Endometrium (tissue), 2 donors: ENCODE measurements around the gene SH3RF1.

Source experiments
- FAIRE-seq: peaks from 2 replicates; lab custom pipeline; 2012; peaks lifted over from hg19 to GRCh38; lab: Jason Lieb, UNC
- donor health status: control.
- donor health status: control.

Gene SH3RF1

DNA sequence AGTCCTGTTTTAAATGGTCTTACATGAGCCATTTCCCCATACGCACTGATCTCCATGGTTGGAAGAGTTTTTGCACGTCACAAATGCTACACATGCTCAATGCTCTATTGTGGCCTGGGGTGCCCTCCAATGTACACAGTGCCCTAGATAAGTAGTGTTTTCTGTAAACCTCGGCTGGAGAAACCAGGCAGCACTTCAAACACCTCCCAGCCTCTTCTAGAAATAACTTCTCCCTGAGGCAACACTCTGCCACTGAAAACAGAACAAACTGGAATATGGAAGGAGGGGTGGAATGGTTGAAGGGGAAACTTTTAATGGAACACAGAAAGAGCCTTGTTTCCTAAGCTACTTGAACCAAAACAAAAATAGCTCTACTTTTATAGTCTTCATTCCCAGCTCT, 136.8 kb downstream of the SH3RF1 start:
- no peak for FAIRE-seq

DNA sequence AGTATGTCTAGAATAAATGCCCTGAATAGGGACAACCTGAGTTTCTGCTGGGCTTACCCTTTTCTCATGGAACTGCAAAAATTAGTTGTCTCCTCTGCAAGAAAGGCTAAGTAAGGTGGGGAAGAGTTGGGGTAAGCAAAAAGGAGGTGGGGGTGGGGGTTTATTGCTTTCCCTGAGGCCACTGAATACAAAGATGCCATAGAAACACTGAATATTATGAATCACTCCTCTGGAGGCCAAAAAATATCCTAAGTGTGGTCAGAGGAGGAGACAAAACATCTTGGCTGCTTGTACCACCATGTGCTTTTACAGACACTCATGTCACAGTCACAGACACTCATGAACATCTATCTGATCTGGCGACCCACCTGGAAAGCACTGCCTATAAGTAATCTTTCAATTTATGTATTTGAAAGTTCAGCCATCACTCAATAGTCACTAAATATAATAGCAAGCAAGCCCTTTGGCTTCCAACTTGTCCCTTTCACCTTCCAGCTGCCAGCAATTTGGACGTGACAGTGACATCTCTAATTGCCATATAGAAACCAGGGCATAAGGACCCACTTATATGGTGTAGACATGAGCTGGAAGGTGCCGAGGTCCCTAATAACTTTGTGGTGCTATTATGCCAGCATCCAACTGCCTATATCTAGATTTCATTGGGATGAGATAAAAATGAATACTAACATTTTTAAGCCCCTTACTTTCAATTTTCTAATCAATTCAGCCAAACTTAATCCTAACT, 138.0 kb downstream of the SH3RF1 start:
- FAIRE-seq, result no peak

DNA sequence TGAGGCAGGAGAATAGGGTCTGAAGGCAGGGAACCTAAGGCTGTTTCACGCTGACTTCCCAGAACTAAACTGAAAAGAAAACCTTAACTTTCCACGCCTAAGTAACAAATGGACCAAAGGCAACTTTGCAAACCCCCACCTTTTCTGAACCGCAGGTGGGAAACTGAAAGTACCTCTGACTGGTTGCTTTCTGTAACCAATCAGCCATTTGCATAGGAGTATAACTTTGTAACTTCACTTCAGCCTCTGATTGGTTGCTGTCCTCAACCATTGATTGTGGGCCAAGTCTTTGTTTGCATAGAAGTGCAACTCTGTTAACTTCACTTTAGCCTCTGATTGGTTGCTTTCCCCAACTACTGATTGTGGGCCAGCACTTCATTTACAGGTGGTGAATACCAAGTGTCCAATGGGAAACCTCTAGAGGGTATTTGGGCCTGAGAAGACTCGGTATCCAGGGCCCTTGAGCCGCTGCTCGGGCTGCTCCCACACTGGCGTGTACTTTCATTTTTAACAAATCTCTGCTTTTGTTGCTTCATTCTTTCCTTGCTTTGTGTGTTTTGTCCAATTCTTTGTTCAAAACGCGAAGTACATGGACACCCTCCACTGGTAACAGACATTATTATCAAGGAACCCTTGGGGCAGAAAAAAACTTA, 139.1 kb downstream of the SH3RF1 start:
- FAIRE-seq, result no peak

DNA sequence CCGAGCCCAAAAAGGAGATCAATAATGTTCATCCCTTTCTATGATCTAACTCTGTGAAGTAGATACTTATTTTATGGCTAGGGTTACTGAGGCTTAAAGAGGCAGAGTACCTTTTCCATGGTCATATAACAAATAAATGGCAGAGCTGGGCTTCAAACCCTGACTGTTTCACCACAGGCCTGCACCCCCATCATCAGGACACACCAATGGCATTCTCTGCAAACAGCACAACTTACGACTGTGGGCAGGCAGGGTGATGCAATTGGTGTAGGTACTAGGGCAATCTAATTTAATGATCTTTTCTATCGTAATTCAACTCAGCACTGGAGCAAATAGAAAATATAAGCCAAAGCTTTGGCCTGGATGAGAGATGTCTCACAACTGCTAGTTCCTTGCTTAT, 141.9 kb downstream of the SH3RF1 start:
- no peak for FAIRE-seq

DNA sequence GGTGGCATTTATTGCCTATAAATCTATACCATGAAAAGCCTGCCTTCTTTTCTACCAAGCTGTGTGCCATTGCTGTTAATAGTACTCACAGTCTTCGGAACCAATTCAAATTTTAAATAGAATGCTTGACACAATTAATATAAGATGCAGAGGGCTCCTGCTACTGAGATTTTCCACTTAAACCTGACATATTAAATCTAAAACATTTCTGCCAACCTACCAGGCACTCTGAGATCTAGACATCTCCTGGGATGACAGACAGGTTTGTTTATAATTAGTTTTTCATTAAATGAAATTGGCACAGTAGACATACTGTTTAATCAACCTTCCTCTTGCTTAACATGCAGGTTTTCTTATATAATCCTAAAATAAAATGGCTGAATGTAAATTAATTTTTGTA, 143.4 kb downstream of the SH3RF1 start:
- no peak for FAIRE-seq

DNA sequence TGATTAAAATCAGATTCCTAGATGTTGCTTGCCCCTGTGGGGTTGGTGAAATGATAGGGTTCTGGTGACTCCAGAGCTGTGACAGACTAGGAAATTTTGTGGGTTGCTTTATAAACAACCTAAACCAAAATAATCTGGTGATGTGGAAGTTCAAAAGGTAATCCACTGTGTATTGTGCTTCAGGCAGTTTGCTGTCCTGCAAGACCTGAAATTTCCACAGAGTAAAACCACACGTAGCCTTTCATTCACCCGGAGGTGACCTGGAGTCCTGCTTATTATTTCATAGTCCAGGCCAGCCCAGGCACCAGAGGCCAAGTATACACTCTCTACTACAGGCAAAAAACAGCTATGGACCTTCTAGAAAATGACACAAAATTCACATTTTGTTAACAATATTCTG, 146.1 kb downstream of the SH3RF1 start:
- no peak for FAIRE-seq

DNA sequence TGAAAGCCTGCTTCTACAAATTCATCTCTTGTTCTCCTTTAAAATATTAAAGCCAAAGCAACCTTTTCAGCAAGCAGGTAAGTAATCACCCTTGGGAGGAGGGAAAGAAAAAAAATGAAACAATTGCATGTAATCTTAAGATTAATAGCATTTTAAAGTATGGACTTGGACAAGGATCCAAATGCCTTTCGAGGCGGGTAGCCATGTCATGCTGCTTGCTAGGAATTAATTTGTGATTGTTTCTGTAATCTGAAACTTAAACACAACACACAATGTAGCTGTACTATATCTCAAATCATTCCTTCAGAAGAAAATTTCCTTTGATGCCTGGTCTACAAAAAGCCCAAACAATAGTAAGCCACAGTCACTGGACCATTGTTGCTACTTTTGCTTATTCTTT, 148.3 kb downstream of the SH3RF1 start:
- no peak for FAIRE-seq

DNA sequence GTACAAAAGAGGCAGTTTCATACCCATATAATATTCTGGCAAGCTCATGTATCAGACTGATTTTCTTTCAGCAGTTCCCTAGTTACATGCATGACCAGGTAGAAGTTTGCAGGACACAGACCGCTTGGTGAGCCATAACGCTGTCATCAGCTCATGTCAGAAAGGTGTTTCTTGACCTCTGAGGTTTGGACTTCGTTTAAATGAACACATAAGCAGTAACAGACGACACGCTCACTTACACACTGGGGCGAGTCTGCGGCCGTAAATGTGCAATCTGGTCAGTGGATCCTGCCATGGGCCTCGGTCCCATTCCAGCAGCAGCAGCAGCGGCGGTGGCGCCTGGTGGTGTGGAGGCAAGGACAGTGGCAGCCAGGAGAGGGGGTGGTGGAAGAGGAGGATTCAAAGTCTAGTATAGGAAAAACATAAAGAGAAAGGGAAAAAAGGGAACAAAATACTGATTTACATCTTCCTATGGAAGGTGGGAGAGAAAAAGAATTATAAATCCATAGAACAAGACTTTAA, 148.8 kb downstream of the SH3RF1 start:
- no peak for FAIRE-seq

DNA sequence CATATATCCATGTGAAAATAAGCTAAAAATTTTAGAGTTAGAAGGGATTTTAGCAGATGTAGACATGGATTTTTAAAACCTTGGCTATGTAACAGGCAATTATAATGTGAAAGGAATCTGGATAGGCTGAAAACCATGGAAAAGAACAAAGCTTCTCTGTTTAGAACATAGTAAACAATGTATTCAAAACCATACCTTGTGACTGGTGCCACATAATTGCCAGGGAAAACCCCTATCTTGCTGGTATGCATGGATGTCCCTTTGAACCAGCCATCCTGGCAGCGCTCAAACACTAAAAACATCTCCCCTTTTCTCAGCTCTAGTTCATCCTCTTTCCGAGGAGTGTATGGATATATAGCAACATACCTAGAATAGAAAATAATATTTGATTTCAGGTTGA, 150.1 kb downstream of the SH3RF1 start:
- FAIRE-seq, result no peak

DNA sequence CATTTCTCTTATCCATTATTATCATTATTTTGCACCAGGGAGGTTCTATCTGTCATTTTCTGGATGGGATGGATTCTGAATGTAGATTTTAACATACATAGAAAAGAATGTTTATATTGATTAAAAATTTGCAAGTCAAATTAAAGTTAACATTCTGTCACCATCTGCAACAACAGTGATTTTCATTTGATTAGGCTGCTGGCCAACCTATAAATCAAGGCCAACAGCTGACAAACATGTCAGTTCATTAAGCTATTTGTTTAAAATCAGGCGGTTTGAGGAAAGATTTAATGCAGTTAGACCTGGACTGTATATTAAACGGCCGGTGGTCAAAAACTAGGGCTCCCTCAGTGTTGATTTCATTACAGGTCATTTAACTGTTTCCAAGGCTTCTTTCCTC, 151.2 kb downstream of the SH3RF1 start:
- no peak for FAIRE-seq

DNA sequence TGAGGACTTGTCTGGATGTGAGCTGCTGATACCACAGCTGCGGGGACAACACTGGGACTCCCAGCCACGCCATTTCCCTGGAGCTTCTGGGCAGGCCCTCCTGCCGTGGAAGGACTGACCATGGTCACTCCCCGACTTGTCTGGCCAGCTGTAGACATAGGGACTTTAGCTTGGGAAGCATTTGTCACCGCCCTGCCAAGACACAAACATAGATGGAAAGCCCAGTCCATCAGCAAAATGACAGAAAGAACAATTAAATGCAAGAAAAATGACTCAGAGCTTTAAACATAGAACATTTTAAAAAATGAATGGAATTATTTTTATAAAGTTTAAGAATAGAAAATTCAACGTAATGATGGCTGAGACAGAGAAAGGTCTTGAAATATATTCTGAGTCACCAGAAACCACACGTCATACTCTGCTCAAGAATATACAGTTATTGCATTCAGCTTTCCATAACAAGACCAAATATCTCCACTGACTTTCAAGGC, 153.1 kb downstream of the SH3RF1 start:
- FAIRE-seq, result no peak

DNA sequence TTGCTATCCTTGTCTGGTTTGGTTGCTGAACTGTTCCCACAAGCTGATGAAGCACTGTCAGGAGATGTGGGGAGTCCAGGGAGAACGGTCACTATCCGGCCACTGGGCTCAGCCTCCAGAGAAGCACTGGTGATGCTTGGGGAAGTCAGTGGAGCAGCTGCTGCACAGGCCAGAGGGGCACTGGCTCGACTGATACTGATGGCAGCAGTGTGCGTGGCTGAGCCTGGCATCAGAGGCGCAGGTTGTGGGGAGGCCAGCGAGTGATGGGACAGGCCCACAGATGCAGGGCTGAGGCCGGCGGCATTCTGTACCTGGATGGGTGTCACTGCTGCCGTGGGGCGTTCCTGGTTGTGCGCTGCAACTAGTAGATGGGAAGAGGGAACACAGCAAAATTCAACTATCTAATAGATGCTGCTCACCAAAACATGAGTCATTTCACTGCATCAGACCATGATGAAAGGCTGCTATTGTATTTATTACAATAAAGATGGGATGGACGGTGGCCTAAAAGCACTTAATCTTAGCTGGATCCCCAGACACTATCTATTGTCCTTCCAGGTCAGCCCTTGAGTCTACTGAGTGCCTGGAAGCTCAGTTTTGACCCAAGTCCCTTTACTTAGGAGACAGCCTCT, 154.4 kb downstream of the SH3RF1 start:
- no peak for FAIRE-seq

DNA sequence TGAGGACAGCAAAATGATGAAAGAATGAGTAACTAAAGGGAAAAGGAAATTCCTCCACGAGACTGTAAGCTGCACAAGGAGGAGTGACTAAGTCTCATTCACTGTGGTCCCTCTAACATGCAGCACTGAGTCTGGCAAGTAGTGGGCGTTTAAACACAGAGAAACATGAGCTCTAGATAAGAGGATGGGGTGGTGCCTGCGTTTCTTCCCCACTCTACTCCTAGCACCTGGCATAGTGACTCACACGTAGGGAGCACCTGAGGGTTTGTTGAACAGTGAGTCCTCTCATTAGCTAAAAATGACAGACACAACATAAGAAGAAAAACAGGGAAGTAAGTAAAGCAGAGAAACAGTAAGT, 154.9 kb downstream of the SH3RF1 start:
- FAIRE-seq, result no peak

DNA sequence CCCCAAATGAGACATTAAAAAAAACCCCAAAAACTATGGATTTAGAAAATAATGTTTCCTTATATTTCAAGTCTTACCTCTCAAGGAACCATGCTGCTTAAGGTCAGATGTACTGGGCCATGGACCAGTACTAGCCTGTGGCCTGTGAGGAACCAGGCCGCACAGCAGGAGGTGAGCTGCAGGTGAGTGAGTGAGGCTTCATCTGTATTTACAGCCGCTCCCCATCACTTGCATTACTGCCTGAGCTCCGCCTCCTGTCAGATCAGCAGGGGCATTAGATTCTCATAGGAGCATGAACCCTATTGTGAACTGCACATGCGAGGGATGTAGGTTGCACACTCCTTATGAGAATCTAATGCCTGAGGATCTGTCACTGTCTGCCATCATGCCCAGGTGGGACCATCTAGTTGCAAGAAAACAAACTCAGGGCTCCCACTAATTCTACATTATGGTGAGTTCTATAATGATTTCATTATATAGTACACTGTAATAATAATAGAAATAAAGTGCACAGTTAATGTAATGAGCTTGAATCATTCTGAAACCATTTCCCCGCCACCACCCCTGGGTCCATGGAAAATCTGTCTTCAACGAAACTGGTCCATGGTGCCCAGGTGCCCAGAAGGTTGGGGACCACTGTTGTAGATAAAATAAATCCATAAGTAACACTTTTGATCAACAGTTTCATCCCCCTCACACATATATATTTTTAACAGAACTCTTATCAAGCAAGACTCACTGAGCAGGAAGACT, 155.4 kb downstream of the SH3RF1 start:
- no peak for FAIRE-seq

DNA sequence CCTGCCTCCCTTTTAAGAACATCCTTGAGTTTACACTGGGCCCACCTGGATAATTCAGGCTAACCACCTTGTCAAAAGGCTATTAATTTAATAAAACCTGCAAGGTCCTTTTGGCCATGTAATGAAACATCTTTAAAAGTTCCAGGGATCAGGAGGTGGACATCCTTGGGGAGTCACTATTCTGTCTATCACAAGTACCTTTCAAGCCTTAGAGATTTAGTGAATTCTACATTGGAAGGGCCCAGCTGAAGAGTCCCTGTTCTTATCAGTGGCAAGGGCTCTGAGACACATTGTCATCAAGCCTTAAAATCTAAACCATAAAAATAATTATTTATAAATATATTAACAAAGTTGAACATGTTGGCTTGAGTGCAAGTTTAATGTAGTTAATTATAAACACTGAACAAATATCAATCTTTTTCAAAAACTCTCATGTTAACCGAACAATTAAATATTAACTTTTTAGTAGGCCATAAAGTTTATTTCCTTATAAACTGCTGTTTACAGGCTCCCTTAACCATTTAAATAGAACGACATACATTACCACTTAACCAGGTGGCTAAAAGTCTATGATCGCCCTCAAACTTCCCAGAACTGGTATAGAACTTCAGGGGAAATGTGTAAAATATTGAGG, 156.3 kb downstream of the SH3RF1 start:
- FAIRE-seq, result no peak

DNA sequence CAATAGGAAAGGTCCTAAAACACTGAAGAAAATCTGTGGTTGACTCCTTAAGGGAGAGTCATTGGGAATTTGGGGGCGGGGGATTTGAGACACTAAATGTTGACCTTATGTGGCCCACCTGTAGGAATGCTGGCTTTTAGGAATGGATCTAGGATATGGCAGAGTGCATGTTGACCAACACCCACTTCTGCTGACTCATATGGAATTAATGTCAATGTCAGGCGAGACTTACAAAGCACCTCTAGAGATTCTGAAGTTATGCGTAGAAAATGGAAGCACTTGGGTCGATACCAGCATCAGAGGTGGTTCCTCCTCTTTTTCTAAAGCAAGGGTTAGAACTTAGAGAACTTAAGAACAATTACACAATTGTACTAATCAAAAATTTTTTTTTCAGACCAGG, 160.1 kb downstream of the SH3RF1 start:
- FAIRE-seq, result no peak

DNA sequence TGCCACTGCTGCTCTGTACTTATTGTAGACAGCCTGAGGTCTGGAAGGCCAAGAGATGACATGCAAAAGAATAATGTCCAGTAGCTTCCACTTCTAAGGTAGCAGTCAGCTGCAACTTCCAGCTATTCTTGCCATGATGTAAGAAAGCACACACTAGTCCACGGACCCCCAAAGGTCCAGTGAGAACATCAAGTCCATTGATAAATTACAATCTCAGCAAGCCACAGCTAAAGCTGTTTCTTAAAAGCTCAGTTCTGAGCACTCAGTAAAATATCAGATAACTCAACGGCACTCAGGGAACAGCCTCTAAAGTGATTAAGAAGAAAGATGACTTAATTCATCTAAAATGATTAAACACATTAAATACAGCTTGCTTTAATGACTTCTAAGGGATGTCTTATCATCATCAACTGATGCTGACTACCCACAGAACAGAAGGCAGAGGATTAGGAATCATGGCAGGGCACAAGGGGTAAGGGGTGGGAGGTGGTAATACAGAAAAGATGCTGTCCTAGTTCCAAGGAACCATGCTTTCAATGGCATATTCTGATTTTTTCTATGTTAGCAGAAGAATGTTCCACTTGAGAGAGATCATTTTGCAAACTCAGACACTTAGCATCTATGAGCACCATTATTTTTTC, 161.6 kb downstream of the SH3RF1 start:
- FAIRE-seq, result no peak

DNA sequence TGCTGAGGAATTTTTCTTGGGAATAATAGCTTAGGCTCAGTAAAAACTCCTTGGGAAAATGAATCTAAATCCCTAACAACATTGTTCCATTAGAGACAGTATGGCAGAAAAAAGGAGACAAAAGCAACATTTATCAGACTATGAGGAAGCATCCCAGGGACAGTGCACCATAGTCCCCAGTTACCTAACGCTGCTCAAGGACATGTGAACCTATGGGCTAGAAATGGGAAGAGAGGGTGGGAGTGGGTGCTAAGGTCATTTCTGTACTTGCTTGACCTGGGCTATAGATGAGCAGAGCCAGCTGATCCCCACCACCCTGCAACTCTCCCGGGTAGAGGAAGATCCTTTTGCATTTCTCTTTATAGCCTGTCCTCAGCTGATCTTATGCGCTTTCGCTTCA, 162.5 kb downstream of the SH3RF1 start:
- no peak for FAIRE-seq

DNA sequence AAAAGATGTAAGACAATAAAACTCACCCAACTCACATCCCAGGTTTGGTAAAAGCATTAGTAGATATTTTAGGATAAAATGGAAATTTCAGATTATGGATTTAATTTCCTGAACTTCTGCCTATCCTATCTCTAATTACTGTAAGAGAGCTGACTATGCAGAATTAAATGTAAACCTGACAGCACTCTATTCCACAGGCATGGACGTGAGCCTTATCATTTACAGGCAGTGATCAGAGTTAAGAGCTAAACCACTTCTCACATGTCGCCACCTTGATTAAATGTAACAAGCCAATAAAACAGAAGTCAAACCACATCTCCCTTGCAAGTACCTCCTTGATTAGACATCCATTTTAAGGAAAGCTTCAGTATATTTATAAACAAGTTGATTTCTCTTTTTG, 163.2 kb downstream of the SH3RF1 start:
- no peak for FAIRE-seq

DNA sequence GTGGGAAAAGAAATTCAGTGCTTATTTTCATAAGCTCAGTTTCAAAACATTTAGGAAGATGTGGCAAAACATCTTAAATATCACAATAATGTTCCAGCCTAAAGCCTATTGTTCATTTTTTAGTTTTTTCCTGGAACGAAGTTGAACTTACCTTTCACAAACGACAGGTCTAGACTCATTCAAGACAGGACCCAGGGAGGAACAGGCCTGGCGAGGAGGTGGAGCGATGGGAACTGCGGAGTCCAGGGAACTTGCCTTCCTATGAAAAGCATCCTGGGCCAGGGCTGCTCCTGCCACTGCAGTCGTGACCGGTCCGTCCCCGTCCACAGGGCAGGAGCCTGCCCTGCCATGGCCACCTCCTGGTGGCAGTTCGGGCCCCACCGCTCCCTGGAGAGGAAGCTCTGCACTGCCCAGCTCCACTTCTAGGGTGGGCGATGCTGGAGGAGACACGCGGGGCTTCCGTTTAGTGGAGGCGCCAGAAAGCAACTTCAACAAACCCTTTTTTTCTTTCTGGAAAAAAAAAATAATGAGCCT, 164.0 kb downstream of the SH3RF1 start:
- no peak for FAIRE-seq

DNA sequence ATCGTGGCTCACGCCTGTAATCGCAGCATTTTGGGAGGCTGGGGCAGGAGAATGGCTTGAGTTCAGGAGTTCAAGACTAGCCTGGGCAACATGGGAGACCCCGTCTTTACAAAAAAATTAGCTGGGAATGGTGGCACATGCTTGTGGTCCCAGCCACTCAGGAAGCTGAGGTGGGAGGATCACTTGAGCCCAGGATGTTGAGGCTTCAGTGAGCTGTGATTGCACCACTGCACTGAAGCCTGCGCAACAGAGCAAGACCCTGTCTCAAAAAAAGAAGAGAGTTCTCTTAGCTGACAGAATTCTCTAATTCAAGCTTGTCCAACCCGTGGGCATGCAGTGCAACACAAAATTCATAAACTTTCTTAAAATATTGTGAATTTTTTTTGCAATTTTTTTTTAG, 165.1 kb downstream of the SH3RF1 start:
- FAIRE-seq, result no peak
